Brain microvascular endothelial cell (primary cell): ENCODE measurements around the gene EPB41L5.

ENCODE experiments used
- DNase-seq: peaks from one replicate; pipeline ENCODE4 v3.0.0-alpha.2; 2020
- H3K27ac ChIP-seq: fragments of 250-450 bp; sonication (Bioruptor Pico); 2 replicates; pipeline ENCODE4 v1.5.1; 2020; ENCODE audit warnings: mild to moderate bottlenecking, moderate library complexity
- H3K27me3 ChIP-seq: fragments of 250-450 bp; sonication (Bioruptor Pico); replicated peaks from 2 replicates; pipeline ENCODE4 v1.5.1; 2020; ENCODE audit warnings: mild to moderate bottlenecking
- H3K36me3 ChIP-seq: fragments of 250-450 bp; sonication (Bioruptor Pico); replicated peaks from 2 replicates; pipeline ENCODE4 v1.5.1; 2020; ENCODE audit warnings: mild to moderate bottlenecking
- H3K4me3 ChIP-seq: 2 replicates; pipeline ENCODE4 v1.5.1; 2011; ENCODE audit warnings: low read depth, mild to moderate bottlenecking, control low read depth, low read length, moderate library complexity
- in situ Hi-C: cut with HindIII; loops from 2 replicates; pipeline ENCODE4 v1.10.0; 2017; ENCODE audit warnings: low sequenced_read_pairs, low pct_ligation_motif_present
- TF ChIP-seq, protein P1 (sequence below): IDR thresholded peaks from 2 replicates; pipeline ENCODE4 v1.5.1; 2011; ENCODE audit warnings: low read depth, mild to moderate bottlenecking, moderate library complexity, low read length, control low read depth, inconsistent platforms; ENCODE audit errors: missing control alignments

The EPB41L5 gene

DNA sequence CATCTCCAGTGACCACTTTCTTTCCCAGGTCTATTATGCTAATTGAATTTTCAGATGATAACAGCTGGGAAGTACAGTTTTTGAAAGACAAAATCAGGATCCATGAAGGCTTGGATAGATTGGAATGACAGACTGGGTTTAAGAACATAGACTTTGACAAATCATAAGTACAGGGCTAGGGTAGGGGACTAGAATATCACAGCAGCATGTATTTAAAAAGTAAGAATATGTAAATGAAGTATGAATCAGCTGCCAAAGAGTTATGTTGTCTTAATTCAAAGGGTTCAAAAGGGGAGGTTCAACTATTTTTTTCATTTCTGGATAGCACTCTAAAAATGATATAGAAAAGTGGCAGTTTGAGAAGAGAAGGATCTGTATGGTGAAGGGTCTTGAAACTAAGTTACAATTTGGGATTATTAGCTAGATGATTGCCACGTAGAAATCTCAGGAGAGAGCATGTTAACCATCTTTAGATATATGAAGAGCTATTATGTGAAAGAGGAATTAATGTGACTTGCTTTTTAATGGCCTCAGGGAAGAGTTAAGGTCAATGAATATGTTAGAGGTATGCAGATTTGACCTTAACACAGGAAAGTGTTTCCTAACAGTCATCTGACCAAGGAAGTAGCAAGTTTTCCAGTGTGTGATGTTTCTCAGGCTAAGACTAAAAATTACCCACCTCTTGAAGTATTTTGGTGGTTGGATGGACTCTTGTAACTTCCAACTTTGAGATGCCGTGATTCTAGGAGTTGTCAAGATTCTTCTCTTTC lies 128.6 kb downstream of the EPB41L5 start:
- Histone ChIP-seq H3K36me3 (no peaks in the 10 kb centered on the region), H3K4me3 (no peak overlapping the region), H3K27me3 (no peaks in the 10 kb centered on the region), H3K27ac (no peak overlapping the region)
- TF ChIP-seq, protein P1, sequence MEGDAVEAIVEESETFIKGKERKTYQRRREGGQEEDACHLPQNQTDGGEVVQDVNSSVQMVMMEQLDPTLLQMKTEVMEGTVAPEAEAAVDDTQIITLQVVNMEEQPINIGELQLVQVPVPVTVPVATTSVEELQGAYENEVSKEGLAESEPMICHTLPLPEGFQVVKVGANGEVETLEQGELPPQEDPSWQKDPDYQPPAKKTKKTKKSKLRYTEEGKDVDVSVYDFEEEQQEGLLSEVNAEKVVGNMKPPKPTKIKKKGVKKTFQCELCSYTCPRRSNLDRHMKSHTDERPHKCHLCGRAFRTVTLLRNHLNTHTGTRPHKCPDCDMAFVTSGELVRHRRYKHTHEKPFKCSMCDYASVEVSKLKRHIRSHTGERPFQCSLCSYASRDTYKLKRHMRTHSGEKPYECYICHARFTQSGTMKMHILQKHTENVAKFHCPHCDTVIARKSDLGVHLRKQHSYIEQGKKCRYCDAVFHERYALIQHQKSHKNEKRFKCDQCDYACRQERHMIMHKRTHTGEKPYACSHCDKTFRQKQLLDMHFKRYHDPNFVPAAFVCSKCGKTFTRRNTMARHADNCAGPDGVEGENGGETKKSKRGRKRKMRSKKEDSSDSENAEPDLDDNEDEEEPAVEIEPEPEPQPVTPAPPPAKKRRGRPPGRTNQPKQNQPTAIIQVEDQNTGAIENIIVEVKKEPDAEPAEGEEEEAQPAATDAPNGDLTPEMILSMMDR, result no peak
- in situ Hi-C loops, result no loop called here
- no peak for DNase-seq

DNA sequence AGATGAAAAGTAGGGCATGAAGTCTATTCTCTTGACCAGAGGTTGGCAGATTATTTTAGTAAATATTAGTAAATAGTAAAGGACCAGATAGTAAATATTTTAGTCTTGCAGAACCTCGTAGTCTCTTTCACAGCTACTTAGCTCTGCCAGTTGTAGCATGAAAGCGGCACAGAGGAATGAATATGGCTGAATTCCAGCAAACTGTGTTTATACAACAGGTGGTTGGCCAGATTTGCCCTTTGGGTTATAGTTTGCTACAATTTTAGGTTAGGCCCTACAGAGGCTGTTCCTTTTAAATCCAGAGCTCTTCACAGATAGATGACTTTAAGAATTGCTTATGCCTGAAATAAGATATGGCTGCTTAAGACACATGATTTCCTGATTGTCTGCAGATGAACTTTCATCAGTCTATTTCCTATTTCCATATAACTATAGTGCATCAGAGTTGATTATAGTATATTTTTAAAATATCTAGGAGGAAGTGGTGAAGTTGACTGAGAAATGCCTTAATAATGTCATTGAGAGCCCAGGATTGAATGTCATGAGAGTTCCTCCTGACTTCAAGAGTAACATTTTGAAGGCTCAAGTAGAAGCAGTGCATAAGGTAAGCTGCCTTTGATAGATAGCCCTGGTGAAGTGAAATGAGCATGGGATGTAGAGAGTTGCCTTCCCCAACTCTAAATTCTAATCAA lies 129.8 kb downstream of the EPB41L5 start:
- Histone ChIP-seq H3K36me3 (no peaks in the 10 kb centered on the region), H3K27ac (no peak overlapping the region), H3K27me3 (no peaks in the 10 kb centered on the region), H3K4me3 (no peak overlapping the region)
- TF ChIP-seq, protein P1, result no peak
- DNase-seq, result no peak
- in situ Hi-C loops, result no loop called here

DNA sequence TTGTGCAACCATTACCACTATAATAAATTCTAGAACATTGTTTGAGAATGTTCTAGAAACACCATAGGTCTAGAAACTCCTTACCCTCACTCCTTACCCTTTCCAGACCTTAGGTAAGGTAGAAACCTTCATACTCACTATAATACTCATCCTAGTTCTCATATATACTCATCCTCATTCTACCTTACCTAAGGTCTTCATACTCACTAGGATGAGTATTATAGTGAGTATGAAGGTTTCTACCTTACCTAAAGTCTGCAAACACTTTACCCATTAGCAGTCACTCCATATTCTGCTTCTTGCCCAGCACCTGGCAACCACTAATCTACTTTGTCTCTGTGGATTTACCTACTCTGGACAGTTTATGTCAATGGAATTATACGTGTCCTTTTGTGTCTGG lies 135.4 kb downstream of the EPB41L5 start:
- H3K36me3 ChIP-seq, result no peaks in the 10 kb centered on the region
- H3K27me3 ChIP-seq, result no peaks in the 10 kb centered on the region
- TF ChIP-seq, protein P1, result no peak
- no peak overlapping the region for H3K27ac ChIP-seq
- H3K4me3 ChIP-seq, result no peak overlapping the region
- DNase-seq, result no peak
- in situ Hi-C loops, result no loop called here

DNA sequence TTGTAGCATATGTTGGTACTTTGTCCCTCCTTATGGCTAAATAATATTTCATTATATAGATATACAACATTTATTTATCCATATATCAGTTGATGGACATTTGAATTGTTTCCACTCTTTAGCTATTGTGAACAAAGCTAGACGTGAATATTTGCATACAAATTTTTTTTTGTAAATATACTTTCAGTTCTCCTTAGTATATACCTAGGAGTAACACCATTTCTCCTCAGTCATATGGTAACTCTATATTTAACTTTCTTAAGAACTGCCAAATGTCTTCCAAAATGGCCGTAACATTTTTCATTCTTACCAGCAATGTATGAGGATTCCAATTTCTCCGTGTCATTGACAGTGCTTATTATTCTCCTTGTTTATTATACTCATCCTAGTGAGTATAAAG lies 135.8 kb downstream of the EPB41L5 start:
- no peaks in the 10 kb centered on the region for H3K36me3 ChIP-seq
- DNase-seq, result no peak
- TF ChIP-seq, protein P1, result no peak
- in situ Hi-C loops, result no loop called here
- H3K27me3 ChIP-seq, result no peaks in the 10 kb centered on the region
- no peak overlapping the region for H3K27ac ChIP-seq
- no peak overlapping the region for H3K4me3 ChIP-seq

DNA sequence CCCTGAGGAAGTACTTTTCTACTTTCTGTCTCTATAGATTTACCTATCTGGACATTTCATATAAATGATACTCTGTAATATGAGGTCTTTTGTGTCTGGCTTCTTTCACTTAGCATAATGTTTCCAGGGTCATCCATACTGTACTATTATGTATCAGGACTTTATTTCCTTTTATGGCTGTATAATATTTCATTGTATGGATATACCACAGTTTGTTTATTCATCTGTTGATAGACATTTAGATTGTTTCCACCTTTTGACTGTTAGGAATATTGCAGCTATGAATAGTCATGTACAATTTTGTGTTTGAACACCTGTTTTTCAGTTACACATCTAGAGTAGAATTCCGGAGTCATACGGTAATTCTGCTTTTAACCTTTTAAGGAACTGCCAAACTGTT lies 136.5 kb downstream of the EPB41L5 start:
- in situ Hi-C loops, result no loop called here
- Histone ChIP-seq H3K27ac (no peak overlapping the region), H3K27me3 (no peaks in the 10 kb centered on the region), H3K4me3 (no peak overlapping the region), H3K36me3 (no peaks in the 10 kb centered on the region)
- TF ChIP-seq, protein P1, result no peak
- DNase-seq, result no peak
